SK-N-SH treated with all-trans-retinoic acid at 6 μM for 48 hours (cell line): ENCODE measurements around the gene GCH1.

ENCODE experiments used
- BACH2 ChIP-seq: fragments of 250-450 bp; sonication (Bioruptor Pico); IDR thresholded peaks from 2 replicates; pipeline ENCODE4 v1.9.0; 2021; ENCODE audit warnings: mild to moderate bottlenecking, borderline replicate concordance
- CREB5 ChIP-seq: fragments of 250-450 bp; sonication (Bioruptor Pico); IDR thresholded peaks from 2 replicates; pipeline ENCODE4 v1.5.1; 2020; ENCODE audit warnings: low read depth, mild to moderate bottlenecking, moderate library complexity
- CSRNP3 ChIP-seq: fragments of 250-450 bp; sonication (Bioruptor Pico); IDR thresholded peaks from 2 replicates; pipeline ENCODE4 v1.5.1; 2021; ENCODE audit warnings: mild to moderate bottlenecking, moderate library complexity
- GLIS3 ChIP-seq: fragments of 250-450 bp; sonication (Bioruptor Pico); IDR thresholded peaks from 2 replicates; pipeline ENCODE4 v1.5.0; 2020; ENCODE audit warnings: mild to moderate bottlenecking, moderate library complexity
- ISL1 ChIP-seq: fragments of 250-450 bp; sonication (Bioruptor Pico); IDR thresholded peaks from 2 replicates; pipeline ENCODE4 v2.1.2; 2022; ENCODE audit warnings: mild to moderate bottlenecking, moderate library complexity
- PATZ1 ChIP-seq: fragments of 250-450 bp; sonication (Bioruptor Pico); IDR thresholded peaks from 2 replicates; pipeline ENCODE4 v1.8.0; 2020; ENCODE audit warnings: mild to moderate bottlenecking, moderate library complexity, borderline replicate concordance
- POU6F1 ChIP-seq: fragments of 250-450 bp; sonication (Bioruptor Pico); IDR thresholded peaks from 2 replicates; pipeline ENCODE4 v1.8.0; 2021; ENCODE audit warnings: low read depth, mild to moderate bottlenecking, moderate library complexity, borderline replicate concordance
- SNAI2 ChIP-seq: fragments of 250-450 bp; sonication (Bioruptor Pico); IDR thresholded peaks from 2 replicates; pipeline ENCODE4 v1.5.0; 2020; ENCODE audit warnings: mild to moderate bottlenecking, moderate library complexity
- TSHZ2 ChIP-seq: fragments of 250-450 bp; sonication (Bioruptor Pico); IDR thresholded peaks from 2 replicates; pipeline ENCODE4 v1.5.0; 2020; ENCODE audit warnings: mild to moderate bottlenecking, moderate library complexity
- ZFP3 ChIP-seq: fragments of 250-450 bp; sonication (Bioruptor Pico); IDR thresholded peaks from 2 replicates; pipeline ENCODE4 v1.5.0; 2020; ENCODE audit warnings: mild to moderate bottlenecking, moderate library complexity
- ZNF565 ChIP-seq: fragments of 450-650 bp; formaldehyde crosslinking; conservative IDR thresholded peaks from 2 replicates; pipeline ENCODE4 v1.5.0; 2020; ENCODE audit warnings: low read depth, mild to moderate bottlenecking, moderate library complexity
- ZNF70 ChIP-seq: fragments of 450-650 bp; formaldehyde crosslinking; IDR thresholded peaks from 2 replicates; pipeline ENCODE4 v1.5.0; 2020; ENCODE audit warnings: mild to moderate bottlenecking, moderate library complexity

GRCh38 chr14:54792288-54792687 is 110.3 kb downstream of the GCH1 start:
- TF ChIP-seq PATZ1 (no peak), ISL1 (CRISPR knock-in tag) (no peak), GLIS3 (no peak), CSRNP3 (no peak), ZNF70 (CRISPR knock-in tag) (no peak), ZFP3 (CRISPR knock-in tag) (no peak), TSHZ2 (CRISPR knock-in tag) (no peak), SNAI2 (no peak), CREB5 (CRISPR knock-in tag) (no peak), ZNF565 (CRISPR knock-in tag) (no peak), POU6F1 (no peak), BACH2 (CRISPR knock-in tag) (no peak)
